ENCODE results near the gene ZNF346.

ZNF346 gene

DNA sequence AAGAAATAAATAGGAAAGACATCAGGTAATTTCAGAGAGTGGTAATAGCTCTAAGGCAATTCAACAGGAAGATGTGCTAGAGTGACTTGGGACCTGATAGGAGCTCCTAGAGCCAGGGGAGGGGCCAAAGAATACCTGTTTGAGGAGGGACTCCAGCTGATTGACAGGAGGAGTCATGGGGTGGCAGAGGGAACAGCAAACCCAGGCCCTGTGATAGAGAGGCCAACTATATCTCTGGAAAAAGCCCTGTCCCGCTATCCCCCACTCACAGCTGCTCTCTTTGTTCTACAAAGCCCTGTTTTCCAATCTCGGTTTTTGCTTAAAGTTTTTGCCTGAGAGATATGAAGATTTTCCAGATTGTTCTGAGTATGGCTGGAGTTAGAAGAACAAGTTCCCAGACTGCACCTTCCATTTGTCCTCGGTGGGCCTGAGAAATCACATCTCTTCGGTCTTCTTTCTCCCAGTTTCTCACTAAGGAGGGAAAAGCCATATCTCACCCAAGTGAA lies 102.0 kb downstream of the ZNF346 start:
- no peak for DNase-seq

DNA sequence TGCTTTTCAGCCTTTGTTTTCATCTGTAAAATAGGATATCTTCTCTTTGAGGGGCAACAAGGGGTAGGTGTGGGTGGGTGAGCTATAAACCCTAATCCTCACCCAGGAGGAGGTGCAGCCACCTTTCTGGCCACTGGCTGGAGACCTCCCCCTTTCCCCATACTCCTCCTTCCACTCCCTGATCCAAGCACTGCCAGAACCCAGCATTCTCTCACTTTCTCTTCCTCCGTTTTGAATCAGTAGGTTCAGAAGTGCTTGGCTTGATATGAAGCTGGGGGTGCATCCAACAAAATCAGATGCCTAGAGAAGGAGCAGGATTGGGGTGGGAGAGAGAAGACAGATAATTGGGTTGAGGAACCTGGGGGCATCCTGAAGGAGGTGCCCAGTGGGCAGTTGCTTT lies 104.3 kb downstream of the ZNF346 start:
- no peak for DNase-seq

DNA sequence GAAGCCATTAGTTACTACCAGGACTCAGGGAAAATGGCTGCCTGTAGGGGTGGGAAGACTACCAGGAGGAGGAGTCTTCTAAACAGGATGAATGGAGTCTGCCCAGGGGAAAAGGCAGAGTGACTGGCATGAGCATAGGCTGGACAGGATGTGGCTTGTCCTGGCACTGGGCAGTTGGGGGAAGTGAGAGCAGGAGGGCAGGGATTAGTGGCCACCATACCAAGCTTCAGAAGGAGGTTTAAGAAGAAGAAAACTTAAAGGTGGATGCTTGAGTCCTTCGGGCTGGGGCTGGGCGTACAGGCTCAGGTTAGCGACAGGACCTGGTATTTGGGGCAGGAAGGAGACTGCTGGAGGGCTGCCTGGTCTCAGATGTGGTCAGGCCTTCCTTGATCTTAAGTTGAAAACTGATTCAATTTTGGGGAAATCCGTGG lies 106.1 kb downstream of the ZNF346 start:
- no peak for DNase-seq

DNA sequence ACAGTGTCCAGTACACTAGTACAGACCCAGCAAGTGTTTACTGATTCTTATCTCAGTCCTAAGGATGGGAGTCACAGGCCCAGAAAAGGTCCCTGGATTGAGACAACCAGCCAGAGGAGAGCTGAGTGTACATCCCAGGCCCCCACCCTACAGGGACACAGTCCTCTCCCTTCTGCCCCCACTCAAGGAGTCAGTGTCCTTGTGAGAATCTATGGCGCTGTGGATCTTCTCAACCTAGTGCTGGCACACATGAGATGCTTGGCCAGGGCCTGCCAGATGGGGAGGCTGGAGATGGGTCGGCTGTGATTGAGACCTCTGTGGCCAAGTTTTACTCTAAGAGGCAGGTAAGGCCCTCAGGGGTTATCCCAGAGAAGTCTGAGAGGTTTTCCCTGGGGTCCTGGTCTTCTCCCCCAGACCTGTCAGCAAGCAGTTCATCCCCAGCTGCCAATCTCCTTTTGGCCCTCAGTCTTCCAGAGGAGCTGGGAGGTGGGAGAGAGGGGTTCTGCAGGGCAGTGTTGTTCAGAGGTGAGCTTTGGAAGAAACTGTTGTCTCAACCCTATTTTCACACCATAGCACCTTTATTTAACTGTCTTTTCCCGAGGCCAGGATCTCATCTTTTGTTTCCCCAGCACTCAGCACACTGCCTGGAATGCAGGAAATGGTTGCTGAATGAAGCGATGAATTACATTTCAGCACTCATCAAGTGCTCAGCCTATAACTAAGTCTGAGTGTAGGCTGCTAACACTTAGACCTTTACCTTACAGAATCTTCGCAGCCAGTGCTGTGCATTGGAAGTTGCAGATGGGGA lies 107.9 kb downstream of the ZNF346 start:
- DNase-seq: no peak
